ENCODE results near the gene AACS. TPM values are rescaled to one million over a fixed set of nuclear protein-coding genes. Genes with fewer than 3 reads are reported as not detected.

Gene AACS
- total RNA-seq, 3 donors from 2014 or later (not counting 1 experiment from before 2014, with no cell fraction given), result 14.6 to 20.4 (median 18.1) TPM

GRCh38 chr12:125175576-125175975 is 110.3 kb downstream of the AACS start:
- Mint-ChIP-seq H3K36me3 (no peaks in the 10 kb centered on the region), H3K27me3 (ENCODE audit: low read depth in 2 of 2) (peaks cover 12 to 27% of the 10 kb centered on the region in 2 donors), H3K4me3 (no peak overlapping the region), H3K27ac (no peak overlapping the region), H3K4me1 (no peaks in the 10 kb centered on the region), H3K9me3 (no peaks in the 10 kb centered on the region)
- H3K9me3 ChIP-seq (ENCODE audit: control insufficient read depth, insufficient read depth, low read length), result no peaks in the 10 kb centered on the region
- H3K36me3 ChIP-seq (ENCODE audit: control insufficient read depth, insufficient read depth, low read length), result no peaks in the 10 kb centered on the region
- no peaks in the 10 kb centered on the region for H3K27me3 ChIP-seq (ENCODE audit: control insufficient read depth, insufficient read depth, low read length)
- no peaks in the 10 kb centered on the region for H3K4me1 ChIP-seq (ENCODE audit: control insufficient read depth, insufficient read depth, low read length)
- DNase-seq (no peak), ATAC-seq (no peak)
- no peak for TF ChIP-seq CTCF (IDR thresholded peaks at IDR 0.05)
- H3K4me3 ChIP-seq (ENCODE audit: low read length), result no peak overlapping the region
- no peak overlapping the region for H3K27ac ChIP-seq (ENCODE audit: low read length)
- intact Hi-C loops (cut with micrococcal nuclease), result no loop called here

GRCh38 chr12:125178222-125178621 is 113.0 kb downstream of the AACS start:
- H3K27ac Mint-ChIP-seq, result no peak overlapping the region
- H3K4me1 Mint-ChIP-seq, result peaks cover 0 to 3% of the 10 kb centered on the region in 2 donors
- intact Hi-C loops (cut with micrococcal nuclease), result no loop called here
- H3K4me3 ChIP-seq (ENCODE audit: low read length), result no peak overlapping the region
- 64% methylated on average over 2 of the region's 2 CpGs for WGBS (ENCODE audit: insufficient coverage)
- no peak for ATAC-seq
- H3K27me3 ChIP-seq (ENCODE audit: control insufficient read depth, insufficient read depth, low read length), result peaks cover under 1% of the 10 kb centered on the region
- H3K27ac ChIP-seq (ENCODE audit: low read length), result no peak overlapping the region
- H3K4me3 Mint-ChIP-seq, result no peak overlapping the region
- no peaks in the 10 kb centered on the region for H3K36me3 Mint-ChIP-seq
- DNase-seq, result no peak
- H3K9me3 Mint-ChIP-seq, result no peaks in the 10 kb centered on the region
- H3K9me3 ChIP-seq (ENCODE audit: control insufficient read depth, insufficient read depth, low read length), result no peaks in the 10 kb centered on the region
- peaks cover 3% of the 10 kb centered on the region for H3K4me1 ChIP-seq (ENCODE audit: control insufficient read depth, insufficient read depth, low read length)
- no peak for TF ChIP-seq CTCF (IDR thresholded peaks at IDR 0.05)
- H3K36me3 ChIP-seq (ENCODE audit: control insufficient read depth, insufficient read depth, low read length), result no peaks in the 10 kb centered on the region
- peaks cover 21% of the 10 kb centered on the region in 2 donors for H3K27me3 Mint-ChIP-seq (ENCODE audit: low read depth in 2 of 2)

- no peak overlapping the region for H3K4me3 ChIP-seq (ENCODE audit: low read length)
- peaks cover 6% of the 10 kb centered on the region for H3K4me1 ChIP-seq (ENCODE audit: control insufficient read depth, insufficient read depth, low read length)
- 84% methylated on average over 3 of the region's 3 CpGs for WGBS (ENCODE audit: insufficient coverage)
- ATAC-seq (no peak), DNase-seq (no peak)
- no peaks in the 10 kb centered on the region for H3K9me3 ChIP-seq (ENCODE audit: control insufficient read depth, insufficient read depth, low read length)
- H3K9me3 Mint-ChIP-seq, result no peaks in the 10 kb centered on the region
- H3K27me3 Mint-ChIP-seq (ENCODE audit: low read depth in 2 of 2), result peaks cover 34 to 39% of the 10 kb centered on the region in 2 donors
- H3K36me3 ChIP-seq (ENCODE audit: control insufficient read depth, insufficient read depth, low read length), result no peaks in the 10 kb centered on the region
- peaks cover 0 to 5% of the 10 kb centered on the region in 2 donors for H3K4me1 Mint-ChIP-seq
- H3K27ac ChIP-seq (ENCODE audit: low read length), result no peak overlapping the region
- no peaks in the 10 kb centered on the region for H3K36me3 Mint-ChIP-seq
- intact Hi-C loops (cut with micrococcal nuclease), result loop anchor here (10.0 kb wide), 2 partner anchors 1575 to 1695 kb away; no protein-coding TSS in a partner anchor
- H3K27me3 ChIP-seq (ENCODE audit: control insufficient read depth, insufficient read depth, low read length), result peaks cover 5% of the 10 kb centered on the region
- H3K4me3 Mint-ChIP-seq, result no peak overlapping the region
- H3K27ac Mint-ChIP-seq, result no peak overlapping the region
- TF ChIP-seq CTCF (IDR thresholded peaks at IDR 0.05), result no peak
Observed at GRCh38 chr12:125180144-125180543, 114.9 kb downstream of the AACS start.

- Mint-ChIP-seq H3K36me3 (no peaks in the 10 kb centered on the region), H3K9me3 (no peaks in the 10 kb centered on the region), H3K27ac (no peak overlapping the region), H3K4me3 (no peak overlapping the region), H3K27me3 (ENCODE audit: low read depth in 2 of 2) (peaks cover 32 to 37% of the 10 kb centered on the region in 2 donors), H3K4me1 (peaks cover 0 to 5% of the 10 kb centered on the region in 2 donors)
- no peak overlapping the region for H3K4me3 ChIP-seq (ENCODE audit: low read length)
- no peak for DNase-seq
- H3K27ac ChIP-seq (ENCODE audit: low read length), result no peak overlapping the region
- no peak for ATAC-seq
- peaks cover 6% of the 10 kb centered on the region for H3K4me1 ChIP-seq (ENCODE audit: control insufficient read depth, insufficient read depth, low read length)
- no peaks in the 10 kb centered on the region for H3K36me3 ChIP-seq (ENCODE audit: control insufficient read depth, insufficient read depth, low read length)
- no peak for TF ChIP-seq CTCF (IDR thresholded peaks at IDR 0.05)
- WGBS (ENCODE audit: insufficient coverage), result 89% methylated on average over 1 of the region's 1 CpG
- intact Hi-C loops (cut with micrococcal nuclease), result loop anchor here (10.0 kb wide), 2 partner anchors 1574 to 1694 kb away; no protein-coding TSS in a partner anchor
- H3K27me3 ChIP-seq (ENCODE audit: control insufficient read depth, insufficient read depth, low read length), result peaks cover 5% of the 10 kb centered on the region
- no peaks in the 10 kb centered on the region for H3K9me3 ChIP-seq (ENCODE audit: control insufficient read depth, insufficient read depth, low read length)
Observed at GRCh38 chr12:125181107-125181506, 115.9 kb downstream of the AACS start.

Data from natural killer cell (primary cell).